GM23338 (cell line): ENCODE measurements around the gene DSCAML1. TPM values are rescaled to one million over a fixed set of nuclear protein-coding genes. Genes with fewer than 3 reads are reported as not detected.

Experiments used
- ATAC-seq: fragments of 200-7000 bp; cut with Tn5 transposase; 3 replicates; pipeline ENCODE4 v1.9.1; 2020
- DNase-seq: peaks from one replicate; pipeline ENCODE4 v3.0.0-alpha.2; 2015; ENCODE audit warnings: low spot score
- H2AFZ ChIP-seq: fragments of 200-600 bp; sonication (generic); 2 replicates; pipeline ENCODE4 v1.8.0; 2016; ENCODE audit warnings: antibody characterized with exemption, mild to moderate bottlenecking, moderate library complexity
- H3F3A ChIP-seq: fragments of 200-600 bp; sonication (generic); replicated peaks from 2 replicates; pipeline ENCODE4 v1.8.0; 2017; ENCODE audit warnings: antibody characterized with exemption, mixed run types, low read depth
- H3K27ac ChIP-seq: fragments of 200-600 bp; sonication (generic); 2 replicates; pipeline ENCODE4 v1.6.1; 2016; ENCODE audit warnings: low read depth
- H3K27me3 ChIP-seq: fragments of 200-600 bp; sonication (generic); 2 replicates; pipeline ENCODE4 v1.8.0; 2016; ENCODE audit warnings: mild to moderate bottlenecking, mixed run types, moderate library complexity; ENCODE audit not compliant: insufficient read depth
- H3K36me3 ChIP-seq: fragments of 200-600 bp; sonication (generic); 2 replicates; pipeline ENCODE4 v1.8.0; 2016; ENCODE audit warnings: mild to moderate bottlenecking; ENCODE audit not compliant: insufficient read depth
- H3K4me1 ChIP-seq: fragments of 200-600 bp; sonication (generic); 2 replicates; pipeline ENCODE4 v1.8.0; 2016; ENCODE audit warnings: mild to moderate bottlenecking, moderate library complexity; ENCODE audit not compliant: insufficient read depth
- H3K4me2 ChIP-seq: fragments of 200-600 bp; sonication (generic); 2 replicates; pipeline ENCODE4 v1.7.1; 2017; ENCODE audit warnings: mixed run types
- H3K4me3 ChIP-seq: fragments of 200-600 bp; sonication (generic); 2 replicates; pipeline ENCODE4 v1.6.1; 2016; ENCODE audit warnings: mixed run types
- H3K79me2 ChIP-seq: fragments of 200-600 bp; sonication (generic); replicated peaks from 2 replicates; pipeline ENCODE4 v1.8.0; 2017; ENCODE audit warnings: mild to moderate bottlenecking; ENCODE audit not compliant: insufficient read depth
- H3K9me2 ChIP-seq: fragments of 200-600 bp; sonication (generic); 2 replicates; pipeline ENCODE4 v1.8.0; 2017; ENCODE audit not compliant: insufficient read depth
- H4K20me1 ChIP-seq: fragments of 200-600 bp; sonication (generic); replicated peaks from 2 replicates; pipeline ENCODE4 v1.8.0; 2017; ENCODE audit warnings: mild to moderate bottlenecking; ENCODE audit not compliant: insufficient read depth
- H3K27ac Mint-ChIP-seq: 2 replicates; pipeline ENCODE4 v1.8.0; 2020; ENCODE audit warnings: inconsistent platforms, mild to moderate bottlenecking, moderate library complexity, mixed read lengths
- H3K27me3 Mint-ChIP-seq: 3 replicates; pipeline ENCODE4 v1.8.0; 2022; ENCODE audit warnings: low read depth, mild to moderate bottlenecking, moderate library complexity, mixed read lengths, inconsistent platforms; ENCODE audit not compliant: insufficient read depth, poor library complexity
- H3K36me3 Mint-ChIP-seq: 3 replicates; pipeline ENCODE4 v1.8.0; 2021; ENCODE audit warnings: low read depth, mild to moderate bottlenecking, inconsistent platforms, moderate library complexity, mixed read lengths
- H3K4me1 Mint-ChIP-seq: 3 replicates; pipeline ENCODE4 v1.8.0; 2020; ENCODE audit warnings: mild to moderate bottlenecking, inconsistent platforms, mixed read lengths
- H3K4me3 Mint-ChIP-seq: 3 replicates; pipeline ENCODE4 v1.8.0; 2021; ENCODE audit warnings: moderate library complexity, mild to moderate bottlenecking, inconsistent platforms, mixed read lengths
- H3K9me3 Mint-ChIP-seq: 3 replicates; pipeline ENCODE4 v1.8.0; 2020; ENCODE audit warnings: moderate library complexity, mild to moderate bottlenecking, inconsistent platforms, mixed read lengths
- CREB1 ChIP-seq: fragments of 250-450 bp; sonication (Bioruptor Pico); IDR thresholded peaks from 2 replicates; pipeline ENCODE4 v1.5.0; 2020; ENCODE audit warnings: low read depth, mild to moderate bottlenecking, moderate library complexity
- CTCF ChIP-seq, 2 experiments: fragments of 200-600 bp in 1 of 2; sonication (generic) in 1 of 2; conservative IDR thresholded peaks; 2 replicates each; pipeline versions ENCODE4 v1.5.1 to v1.6.1; 2016 to 2017; ENCODE audit warnings: antibody characterized with exemption in 2 of 2, low read depth in 2 of 2, mild to moderate bottlenecking in 2 of 2, moderate library complexity in 1 of 2
- ETS1 ChIP-seq: IDR thresholded peaks from 2 replicates; pipeline ENCODE4 v1.6.1; 2016; ENCODE audit warnings: antibody characterized with exemption
- EZH2 ChIP-seq: fragments of 200-600 bp; sonication (generic); IDR thresholded peaks from one replicate; pipeline ENCODE4 v1.8.0; 2017; ENCODE audit warnings: antibody characterized with exemption, mild to moderate bottlenecking, low read depth; ENCODE audit not compliant: unreplicated experiment
- EZH2phosphoT487 ChIP-seq: fragments of 200-600 bp; sonication (generic); IDR thresholded peaks from one replicate; pipeline ENCODE4 v1.8.1; 2018; ENCODE audit warnings: antibody characterized with exemption; ENCODE audit not compliant: unreplicated experiment
- JUNB ChIP-seq: IDR thresholded peaks from one replicate; pipeline ENCODE4 v1.6.1; 2016; ENCODE audit warnings: antibody characterized with exemption; ENCODE audit not compliant: unreplicated experiment
- NANOG ChIP-seq: IDR thresholded peaks from 2 replicates; pipeline ENCODE4 v1.6.1; 2016; ENCODE audit warnings: antibody characterized with exemption, borderline replicate concordance
- POLR2AphosphoS5 ChIP-seq: IDR thresholded peaks from 2 replicates; pipeline ENCODE4 v1.6.1; 2016; ENCODE audit warnings: antibody characterized with exemption, low read depth
- REST ChIP-seq: IDR thresholded peaks from one replicate; pipeline ENCODE4 v1.6.1; 2018; ENCODE audit warnings: antibody characterized with exemption; ENCODE audit not compliant: unreplicated experiment
- STAT1 ChIP-seq: IDR thresholded peaks from one replicate; pipeline ENCODE4 v1.6.1; 2016; ENCODE audit warnings: antibody characterized with exemption; ENCODE audit not compliant: unreplicated experiment
- ZNF114 ChIP-seq: fragments of 250-450 bp; sonication (Bioruptor Pico); IDR thresholded peaks from 2 replicates; pipeline ENCODE4 v1.5.0; 2020; ENCODE audit warnings: mild to moderate bottlenecking, moderate library complexity
- ZNF331 ChIP-seq: fragments of 250-450 bp; sonication (Bioruptor Pico); IDR thresholded peaks from 2 replicates; pipeline ENCODE4 v1.5.0; 2020; ENCODE audit warnings: low read depth, mild to moderate bottlenecking, moderate library complexity
- ZNF462 ChIP-seq: fragments of 250-450 bp; sonication (Bioruptor Pico); IDR thresholded peaks from 2 replicates; pipeline ENCODE4 v1.5.0; 2020; ENCODE audit warnings: mild to moderate bottlenecking, moderate library complexity
- polyA plus RNA-seq: library from polyadenylated mRNA; unstranded; fragments of >200 nt; fragmentation: Nextera tagmentation; extraction: Ambion mirVana; gene quantifications from 2 replicates; pipeline ENCODE4 v1.2.1, GENCODE V29; 2016
- total RNA-seq: library from RNA; depleted of rRNA; stranded (reverse); fragments of >200 nt; shearing (Covaris generic); gene quantifications from 2 replicates; pipeline ENCODE4 v1.2.3, GENCODE V29; 2014

Gene DSCAML1
- total and polyA plus RNA-seq, 2 experiments from 2014 or later: 0.17 TPM; not detected in 1

GRCh38 chr11:117535850-117536411 lies 261.1 kb downstream of the DSCAML1 start:
- Mint-ChIP-seq H3K36me3 (no peaks in the 10 kb centered on the region), H3K4me3 (no peak overlapping the region), H3K9me3 (no peaks in the 10 kb centered on the region; the same call in 2 of the 3 replicates), H3K4me1 (peaks cover 14% of the 10 kb centered on the region), H3K27ac (no peak overlapping the region), H3K27me3 (peaks cover 9% of the 10 kb centered on the region)
- Histone ChIP-seq H3K27ac (no peak overlapping the region), H4K20me1 (no peaks in the 10 kb centered on the region), H3K4me1 (no peaks in the 10 kb centered on the region; the same call in 1 of the 2 replicates), H3K4me2 (no peak overlapping the region), H3F3A (no peaks in the 10 kb centered on the region), H3K36me3 (no peaks in the 10 kb centered on the region), H3K4me3 (no peak overlapping the region), H3K9me2 (no peaks in the 10 kb centered on the region), H3K27me3 (no peaks in the 10 kb centered on the region), H2AFZ (no peak overlapping the region), H3K79me2 (no peaks in the 10 kb centered on the region)
- ATAC-seq (no peak), DNase-seq (no peak)
- TF ChIP-seq CTCF (conservative IDR thresholded peaks at IDR 0.05; ENCODE audit: low read depth in 2 of 2): no peak
- no peak for TF ChIP-seq REST
- TF ChIP-seq EZH2: no peak
- TF ChIP-seq ZNF114: no peak
- no peak for TF ChIP-seq JUNB
- TF ChIP-seq ZNF462 (CRISPR knock-in tag): no peak
- no peak for TF ChIP-seq EZH2phosphoT487
- no peak for TF ChIP-seq ETS1
- TF ChIP-seq CREB1 (CRISPR knock-in tag): no peak
- no peak for TF ChIP-seq POLR2AphosphoS5
- TF ChIP-seq ZNF331 (CRISPR knock-in tag): no peak
- TF ChIP-seq NANOG: no peak
- TF ChIP-seq STAT1: no peak
